Psoas muscle (tissue), 8 donors: Measurements from ENCODE around the gene PPP2R5A. TPM values are rescaled to one million over a fixed set of nuclear protein-coding genes. Genes with fewer than 3 reads are reported as not detected.

Source experiments
- ATAC-seq, 4 donors: fragments of 200-7000 bp; cut with Tn5 transposase; one replicate each; pipeline ENCODE4 v1.9.1; 2020; ENCODE audit warnings: moderate library complexity in 3 of 4, mild to moderate bottlenecking in 2 of 4
- DNase-seq, 2 donors: peaks; one replicate each; pipeline ENCODE4 v3.0.0-alpha.2; 2020
- H3K27ac ChIP-seq: fragments of 200-600 bp; one replicate; pipeline ENCODE4 v1.8.0; 2022
- H3K27me3 ChIP-seq, 3 donors: fragments of 200-600 bp in 1 of 3; one replicate each; pipeline versions ENCODE4 v1.6.1 to v1.8.0; 2013 to 2022; ENCODE audit warnings: low read length in 2 of 3, mild to moderate bottlenecking in 2 of 3, moderate library complexity in 1 of 3; ENCODE audit not compliant: insufficient read depth in 3 of 3
- H3K36me3 ChIP-seq, 2 donors: fragments of 200-600 bp in 1 of 2; one replicate each; pipeline versions ENCODE4 v1.6.1 to v1.8.0; 2013 to 2022; ENCODE audit warnings: low read depth in 1 of 2, mild to moderate bottlenecking in 1 of 2, moderate library complexity in 1 of 2; ENCODE audit not compliant: insufficient read depth in 1 of 2
- H3K4me1 ChIP-seq: fragments of 200-600 bp; one replicate; pipeline ENCODE4 v1.8.0; 2022
- H3K4me3 ChIP-seq: fragments of 200-600 bp; one replicate; pipeline ENCODE4 v1.8.0; 2022; ENCODE audit warnings: mild to moderate bottlenecking
- H3K9me3 ChIP-seq: fragments of 200-600 bp; one replicate; pipeline ENCODE4 v1.8.0; 2022
- WGBS, 3 donors: extraction: QIAGEN DNeasy Blood & Tissue Kit; methylation state at CpG; one replicate each; pipeline versions ENCODE4 v1.1.6 to v1.1.7; 2013; 5-methylcytosine and 5-hydroxymethylcytosine counted together
- intact Hi-C, 2 donors: fragments of 100-400 bp; cut with DNase I; formaldehyde crosslinking; loops; one replicate each; pipeline versions ENCODE4 v1.11.0 to v1.14.2; 2022
- polyA plus RNA-seq, 3 donors: library from polyadenylated mRNA; stranded (reverse); fragments of 200-250 nt; gene quantifications; one replicate each; pipeline ENCODE4 v1.2.3, GENCODE V29; 2013
- total RNA-seq, 4 donors: library from RNA; stranded (reverse); fragmentation: NEBNext Ultra II Directional in 2 of 4; extraction: Animal tissue kit (Norgen Biotek cat#: 25700) in 2 of 4; gene quantifications; one replicate each; pipeline versions ENCODE4 v1.2.1 to v1.2.4, GENCODE V29; 2021 to 2023
- TF ChIP-seq, protein P1 (sequence below): fragments of 200-600 bp; IDR thresholded peaks from one replicate; pipeline ENCODE4 v1.8.0; 2022; ENCODE audit warnings: antibody characterized with exemption
- donor health status: healthy with polysubstance abuse.
- donor health status: DM: no; HTN: no; CAD: no; lungs with moderate emphysema.
- donor health status: Bipolar disorder and iron deficiency.
- donor health status: healthy.
- donor health status: DM: yes; HTN: yes; CAD: no.
- donor health status: DM: no; HTN: no; CAD: no.
- donor health status: DM: no; HTN: no; CAD: no.
- donor health status: DM: yes; HTN: yes; CAD: no.

PPP2R5A gene
- total and polyA plus RNA-seq, 7 donors = 27.7 to 55.1 (median 29.7) TPM

DNA sequence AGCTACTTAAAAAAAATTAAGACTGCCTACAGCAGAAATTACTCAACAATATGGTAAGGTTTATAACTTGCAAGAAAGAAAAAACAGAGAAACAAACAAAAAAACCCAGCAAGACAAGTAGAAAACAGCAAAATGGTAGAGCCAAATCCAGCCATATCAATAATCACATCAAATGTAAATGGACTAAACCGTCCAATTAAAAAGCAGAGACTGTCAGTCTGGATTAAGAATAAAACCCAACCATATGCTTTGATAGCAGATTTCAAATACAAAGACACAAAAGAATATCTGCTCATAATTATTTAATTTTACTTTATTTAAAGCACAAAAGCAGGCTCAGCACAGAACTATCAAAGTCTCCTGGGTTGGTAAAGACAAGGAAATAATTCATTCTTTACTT, 112.0 kb downstream of the PPP2R5A start:
- Histone ChIP-seq H3K4me3 (no peak overlapping the region), H3K4me1 (no peaks in the 10 kb centered on the region), H3K36me3 (no peaks in the 10 kb centered on the region), H3K27ac (no peak overlapping the region), H3K9me3 (no peaks in the 10 kb centered on the region), H3K27me3 (no peaks in the 10 kb centered on the region)
- no peak for ATAC-seq
- no peak for DNase-seq
- WGBS, 3 donors = 96 to 100% (median 97%) methylated on average over 1 of the region's 1 CpG
- TF ChIP-seq, protein P1, sequence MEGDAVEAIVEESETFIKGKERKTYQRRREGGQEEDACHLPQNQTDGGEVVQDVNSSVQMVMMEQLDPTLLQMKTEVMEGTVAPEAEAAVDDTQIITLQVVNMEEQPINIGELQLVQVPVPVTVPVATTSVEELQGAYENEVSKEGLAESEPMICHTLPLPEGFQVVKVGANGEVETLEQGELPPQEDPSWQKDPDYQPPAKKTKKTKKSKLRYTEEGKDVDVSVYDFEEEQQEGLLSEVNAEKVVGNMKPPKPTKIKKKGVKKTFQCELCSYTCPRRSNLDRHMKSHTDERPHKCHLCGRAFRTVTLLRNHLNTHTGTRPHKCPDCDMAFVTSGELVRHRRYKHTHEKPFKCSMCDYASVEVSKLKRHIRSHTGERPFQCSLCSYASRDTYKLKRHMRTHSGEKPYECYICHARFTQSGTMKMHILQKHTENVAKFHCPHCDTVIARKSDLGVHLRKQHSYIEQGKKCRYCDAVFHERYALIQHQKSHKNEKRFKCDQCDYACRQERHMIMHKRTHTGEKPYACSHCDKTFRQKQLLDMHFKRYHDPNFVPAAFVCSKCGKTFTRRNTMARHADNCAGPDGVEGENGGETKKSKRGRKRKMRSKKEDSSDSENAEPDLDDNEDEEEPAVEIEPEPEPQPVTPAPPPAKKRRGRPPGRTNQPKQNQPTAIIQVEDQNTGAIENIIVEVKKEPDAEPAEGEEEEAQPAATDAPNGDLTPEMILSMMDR = no peak
- intact Hi-C loops = no loop called here

DNA sequence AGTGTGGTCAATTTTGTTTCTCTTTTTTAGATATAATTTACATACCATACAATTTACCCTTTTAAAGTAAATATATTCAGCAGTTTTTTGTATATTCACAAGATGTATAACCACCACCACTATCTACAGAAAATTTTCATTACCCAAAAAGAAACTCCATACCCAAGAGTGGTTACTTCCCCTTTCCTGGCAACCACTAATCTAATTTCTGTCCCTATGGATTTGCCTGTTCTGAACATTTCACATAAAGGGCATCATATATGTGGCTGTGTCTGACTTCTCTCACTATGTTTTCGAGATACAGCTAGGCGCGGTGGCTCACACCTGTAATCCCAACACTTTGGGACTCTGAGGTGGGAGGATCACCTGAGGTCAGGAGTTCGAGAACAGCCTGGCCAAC, 115.8 kb downstream of the PPP2R5A start:
- DNase-seq = no peak
- no peaks in the 10 kb centered on the region for H3K27me3 ChIP-seq
- WGBS, 3 donors = 98 to 99% (median 98%) methylated on average over 4 of the region's 4 CpGs
- no peaks in the 10 kb centered on the region for H3K9me3 ChIP-seq
- H3K4me3 ChIP-seq = no peak overlapping the region
- no peak for ATAC-seq
- H3K4me1 ChIP-seq = no peaks in the 10 kb centered on the region
- intact Hi-C loops = no loop called here
- no peaks in the 10 kb centered on the region for H3K36me3 ChIP-seq
- TF ChIP-seq, protein P1 = no peak
- no peak overlapping the region for H3K27ac ChIP-seq

DNA sequence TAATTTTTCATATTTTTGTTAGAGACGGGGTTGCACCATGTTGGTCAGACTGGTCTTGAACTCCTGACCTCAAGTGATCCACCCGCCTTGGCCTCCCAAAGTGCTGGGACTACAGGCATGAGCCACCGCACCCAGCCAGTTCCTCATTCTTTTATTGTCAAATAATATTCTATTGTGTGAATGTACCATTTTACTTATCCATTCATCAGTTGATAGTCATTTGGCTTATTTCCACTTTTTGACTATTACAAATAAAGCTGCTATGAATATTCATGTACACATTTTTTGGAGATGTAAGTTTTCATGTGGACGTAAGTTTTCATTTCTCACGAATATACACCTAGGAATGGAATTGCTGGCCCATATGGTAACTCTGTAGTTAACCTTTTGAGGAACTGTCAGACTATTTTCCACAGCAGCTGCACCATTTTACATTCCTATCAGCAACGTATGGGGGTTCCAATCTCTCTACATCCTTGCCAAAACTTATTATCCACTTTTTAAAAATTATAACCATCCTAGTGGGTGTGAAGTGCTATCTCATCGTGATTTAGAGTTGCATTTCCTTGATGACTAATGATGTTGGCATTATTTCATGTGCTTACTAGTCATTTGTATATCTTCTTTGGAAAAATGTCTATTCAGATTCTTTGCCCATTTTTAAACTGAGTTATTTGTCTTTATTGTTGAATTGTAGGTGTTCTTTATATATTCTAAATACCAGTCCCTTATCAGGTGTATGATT, 116.8 kb downstream of the PPP2R5A start:
- Histone ChIP-seq H3K36me3 (no peaks in the 10 kb centered on the region), H3K9me3 (no peaks in the 10 kb centered on the region), H3K27me3 (no peaks in the 10 kb centered on the region), H3K27ac (no peak overlapping the region), H3K4me3 (no peak overlapping the region), H3K4me1 (no peaks in the 10 kb centered on the region)
- ATAC-seq = no peak
- intact Hi-C loops = no loop called here
- no peak for DNase-seq
- TF ChIP-seq, protein P1 = no peak
- WGBS, 3 donors = 82 to 85% (median 84%) methylated on average over 7 of the region's 7 CpGs

DNA sequence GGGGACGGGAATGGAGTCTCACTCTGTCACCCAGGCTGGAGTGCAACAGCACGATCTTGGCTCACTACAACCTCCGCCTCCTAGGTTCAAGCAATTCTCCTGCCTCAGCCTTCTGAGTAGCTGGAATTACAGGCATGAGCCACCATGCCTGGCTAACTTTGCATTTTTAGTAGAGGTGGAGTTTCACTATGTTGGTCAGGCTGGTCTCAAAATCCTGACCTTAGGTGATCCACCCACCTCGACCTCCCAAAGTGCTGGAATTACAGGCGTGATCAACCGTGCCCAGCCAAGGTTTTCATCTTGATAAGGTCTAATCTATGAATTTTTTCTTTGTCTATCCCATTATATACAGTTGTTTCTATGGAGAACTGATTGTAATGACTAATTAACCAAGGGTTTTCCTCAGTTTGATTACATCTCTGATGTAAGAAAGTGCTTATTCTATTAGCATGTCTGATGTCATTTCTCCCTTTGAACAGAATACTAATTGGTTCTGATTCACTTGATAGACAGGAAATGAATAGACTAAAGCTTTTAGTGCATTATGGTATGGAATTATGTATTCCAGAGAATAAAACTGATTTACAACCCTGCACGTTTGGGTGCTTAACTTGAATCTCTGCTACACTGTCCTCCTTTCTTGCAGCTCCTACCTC, 117.6 kb downstream of the PPP2R5A start:
- no peaks in the 10 kb centered on the region for H3K9me3 ChIP-seq
- TF ChIP-seq, protein P1 = no peak
- no peak for DNase-seq
- H3K27ac ChIP-seq = no peak overlapping the region
- H3K4me3 ChIP-seq = no peak overlapping the region
- no peaks in the 10 kb centered on the region for H3K36me3 ChIP-seq
- intact Hi-C loops = no loop called here
- no peaks in the 10 kb centered on the region for H3K4me1 ChIP-seq
- H3K27me3 ChIP-seq = no peaks in the 10 kb centered on the region
- ATAC-seq = no peak
- WGBS, 3 donors = 90 to 93% (median 91%) methylated on average over 7 of the region's 7 CpGs
